ENCODE measurements around the gene IGSF11.
"Not testable (repeated sequence)": the region's sequence is repeated elsewhere in the genome, so short reads cannot be mapped to it uniquely, and the experiment has no call there.

Gene IGSF11

GRCh38 chr3:119034256-119035013 is at the start of gene IGSF11:
Gene IGSF11 (minus strand): TSS chr3:119034846. CDS start chr3:119034582, 264 bp downstream.
- Histone ChIP-seq H3K27ac (ENCODE audit: low read depth, low read length) (peak within 1 kb of the TSS; percentile 6), H3K36me3 (ENCODE audit: control insufficient read depth, insufficient read depth, low read length) (no peaks in the 10 kb centered on the region), H3K9me3 (ENCODE audit: control insufficient read depth, insufficient read depth, low read length) (no peaks in the 10 kb centered on the region), H3K4me3 (ENCODE audit: low read depth, low read length) (peak within 1 kb of the TSS; percentile 87), H3K4me1 (ENCODE audit: control insufficient read depth, insufficient read depth, low read length) (no peaks in the 10 kb centered on the region), H3K27me3 (ENCODE audit: control insufficient read depth, insufficient read depth, low read length) (peaks cover 35% of the 10 kb centered on the region), H3K9ac (ENCODE audit: low read depth, low read length) (no peak within 1 kb of the TSS; the same call in 1 of the 2 replicates)

GRCh38 chr3:119080364-119080763 is 45.7 kb upstream of the IGSF11 start:
- Histone ChIP-seq H3K9me3 (ENCODE audit: control insufficient read depth, insufficient read depth, low read length) (peaks cover 4% of the 10 kb centered on the region), H3K27me3 (ENCODE audit: control insufficient read depth, insufficient read depth, low read length) (no peaks in the 10 kb centered on the region), H3K4me3 (ENCODE audit: low read depth, low read length) (no peak overlapping the region), H3K36me3 (ENCODE audit: control insufficient read depth, insufficient read depth, low read length) (no peaks in the 10 kb centered on the region), H3K9ac (ENCODE audit: low read depth, low read length) (no peak overlapping the region), H3K4me1 (ENCODE audit: control insufficient read depth, insufficient read depth, low read length) (no peaks in the 10 kb centered on the region), H3K27ac (ENCODE audit: low read depth, low read length) (no peak overlapping the region)

- Histone ChIP-seq H3K9me3 (ENCODE audit: control insufficient read depth, insufficient read depth, low read length) (peaks cover 21% of the 10 kb centered on the region), H3K4me3 (ENCODE audit: low read depth, low read length) (no peak overlapping the region), H3K4me1 (ENCODE audit: control insufficient read depth, insufficient read depth, low read length) (no peaks in the 10 kb centered on the region), H3K36me3 (ENCODE audit: control insufficient read depth, insufficient read depth, low read length) (no peaks in the 10 kb centered on the region), H3K27me3 (ENCODE audit: control insufficient read depth, insufficient read depth, low read length) (no peaks in the 10 kb centered on the region), H3K9ac (ENCODE audit: low read depth, low read length) (no peak overlapping the region), H3K27ac (ENCODE audit: low read depth, low read length) (no peak overlapping the region)
These were observed 38.8 kb upstream of the IGSF11 start for GRCh38 chr3:119073258-119074001.

- not testable (repeated sequence) for H3K9ac ChIP-seq (ENCODE audit: low read depth, low read length); H3K27ac ChIP-seq (ENCODE audit: low read depth, low read length); H3K4me3 ChIP-seq (ENCODE audit: low read depth, low read length); H3K4me1 ChIP-seq (ENCODE audit: control insufficient read depth, insufficient read depth, low read length); H3K36me3 ChIP-seq (ENCODE audit: control insufficient read depth, insufficient read depth, low read length); H3K27me3 ChIP-seq (ENCODE audit: control insufficient read depth, insufficient read depth, low read length)
- peaks cover 18% of the 10 kb centered on the region for H3K9me3 ChIP-seq (ENCODE audit: control insufficient read depth, insufficient read depth, low read length)
These were observed 37.8 kb upstream of the IGSF11 start for GRCh38 chr3:119072451-119072850.

- Histone ChIP-seq H3K4me3 (ENCODE audit: low read depth, low read length) (no peak overlapping the region), H3K4me1 (ENCODE audit: control insufficient read depth, insufficient read depth, low read length) (no peaks in the 10 kb centered on the region), H3K27me3 (ENCODE audit: control insufficient read depth, insufficient read depth, low read length) (no peaks in the 10 kb centered on the region), H3K36me3 (ENCODE audit: control insufficient read depth, insufficient read depth, low read length) (no peaks in the 10 kb centered on the region), H3K27ac (ENCODE audit: low read depth, low read length) (no peak overlapping the region), H3K9me3 (ENCODE audit: control insufficient read depth, insufficient read depth, low read length) (peaks cover 10% of the 10 kb centered on the region; the same call in 1 of the 2 replicates), H3K9ac (ENCODE audit: low read depth, low read length) (no peak overlapping the region)
These were observed 35.1 kb upstream of the IGSF11 start for GRCh38 chr3:119069725-119070124.

GRCh38 chr3:119063471-119063870 is 28.8 kb upstream of the IGSF11 start:
- Histone ChIP-seq H3K27me3 (ENCODE audit: control insufficient read depth, insufficient read depth, low read length) (no peaks in the 10 kb centered on the region), H3K9ac (ENCODE audit: low read depth, low read length) (no peak overlapping the region), H3K9me3 (ENCODE audit: control insufficient read depth, insufficient read depth, low read length) (no peaks in the 10 kb centered on the region), H3K36me3 (ENCODE audit: control insufficient read depth, insufficient read depth, low read length) (no peaks in the 10 kb centered on the region), H3K4me3 (ENCODE audit: low read depth, low read length) (no peak overlapping the region), H3K4me1 (ENCODE audit: control insufficient read depth, insufficient read depth, low read length) (no peaks in the 10 kb centered on the region), H3K27ac (ENCODE audit: low read depth, low read length) (no peak overlapping the region)

GRCh38 chr3:119062892-119063291 is 28.2 kb upstream of the IGSF11 start:
- Histone ChIP-seq H3K9ac (ENCODE audit: low read depth, low read length) (no peak overlapping the region), H3K9me3 (ENCODE audit: control insufficient read depth, insufficient read depth, low read length) (no peaks in the 10 kb centered on the region), H3K4me3 (ENCODE audit: low read depth, low read length) (no peak overlapping the region), H3K27ac (ENCODE audit: low read depth, low read length) (no peak overlapping the region), H3K27me3 (ENCODE audit: control insufficient read depth, insufficient read depth, low read length) (no peaks in the 10 kb centered on the region), H3K4me1 (ENCODE audit: control insufficient read depth, insufficient read depth, low read length) (no peaks in the 10 kb centered on the region), H3K36me3 (ENCODE audit: control insufficient read depth, insufficient read depth, low read length) (no peaks in the 10 kb centered on the region)

GRCh38 chr3:119044593-119044992 is 9.9 kb upstream of the IGSF11 start:
- H3K4me3 ChIP-seq (ENCODE audit: low read depth, low read length), result peak overlapping the region; percentile 45
- no peak overlapping the region for H3K27ac ChIP-seq (ENCODE audit: low read depth, low read length)
- H3K36me3 ChIP-seq (ENCODE audit: control insufficient read depth, insufficient read depth, low read length), result no peaks in the 10 kb centered on the region
- no peaks in the 10 kb centered on the region for H3K27me3 ChIP-seq (ENCODE audit: control insufficient read depth, insufficient read depth, low read length)
- 0 out of 2 replicates have a peak, but pooled peaks cover 5% of the 10 kb centered on the region for H3K9me3 ChIP-seq (ENCODE audit: control insufficient read depth, insufficient read depth, low read length)
- no peak overlapping the region for H3K9ac ChIP-seq (ENCODE audit: low read depth, low read length)
- H3K4me1 ChIP-seq (ENCODE audit: control insufficient read depth, insufficient read depth, low read length), result no peaks in the 10 kb centered on the region

GRCh38 chr3:119042162-119042561 is 7.5 kb upstream of the IGSF11 start:
- no peaks in the 10 kb centered on the region for H3K27me3 ChIP-seq (ENCODE audit: control insufficient read depth, insufficient read depth, low read length)

GRCh38 chr3:119035014-119035346 is 334 bp upstream of the IGSF11 start:
- Histone ChIP-seq H3K27me3 (ENCODE audit: control insufficient read depth, insufficient read depth, low read length) (peaks cover 35% of the 10 kb centered on the region), H3K27ac (ENCODE audit: low read depth, low read length) (no peak overlapping the region), H3K4me1 (ENCODE audit: control insufficient read depth, insufficient read depth, low read length) (no peaks in the 10 kb centered on the region), H3K36me3 (ENCODE audit: control insufficient read depth, insufficient read depth, low read length) (no peaks in the 10 kb centered on the region), H3K9ac (ENCODE audit: low read depth, low read length) (no peak overlapping the region), H3K4me3 (ENCODE audit: low read depth, low read length) (peak overlapping the region; percentile 87), H3K9me3 (ENCODE audit: control insufficient read depth, insufficient read depth, low read length) (no peaks in the 10 kb centered on the region)

More at GRCh38 chr3:119042162-119042561, 7.5 kb upstream of the IGSF11 start:
- H3K27ac ChIP-seq (ENCODE audit: low read depth, low read length), result no peak overlapping the region
- H3K9me3 ChIP-seq (ENCODE audit: control insufficient read depth, insufficient read depth, low read length), result 0 out of 2 replicates have a peak, but pooled peaks cover 5% of the 10 kb centered on the region
- no peaks in the 10 kb centered on the region for H3K4me1 ChIP-seq (ENCODE audit: control insufficient read depth, insufficient read depth, low read length)
- no peaks in the 10 kb centered on the region for H3K36me3 ChIP-seq (ENCODE audit: control insufficient read depth, insufficient read depth, low read length)
- H3K9ac ChIP-seq (ENCODE audit: low read depth, low read length), result no peak overlapping the region
- H3K4me3 ChIP-seq (ENCODE audit: low read depth, low read length), result no peak overlapping the region

Data from HUES48 (cell line).